MCF 10A (cell line): ENCODE measurements around the gene CAMK2G. TPM values are rescaled to one million over a fixed set of nuclear protein-coding genes. Genes with fewer than 3 reads are reported as not detected.

Experiments used
- BruUV-seq: library from RNA; stranded (reverse); fragments of 400-500 nt; replicated peaks from 2 replicates; lab custom pipeline; 2021; lab: Mats Ljungman, UMichigan
- CTCF ChIA-PET: fragments of 300-600 bp; sonication (Branson Sonifier 250); formaldehyde crosslinking; extraction: SDS; loops from one replicate; lab custom pipeline; 2021; ENCODE audit warnings: antibody characterized with exemption, inconsistent platforms; lab: Yijun Ruan, JAX
- POLR2A ChIA-PET: fragments of 300-600, 350-650 bp; sonication (Branson Sonifier 250); formaldehyde crosslinking; extraction: SDS; loops from one replicate; lab custom pipeline; 2020; ENCODE audit warnings: antibody characterized with exemption, inconsistent platforms; lab: Yijun Ruan, JAX
- DNase-seq: peaks from one replicate; pipeline ENCODE4 v3.0.0-alpha.2; 2018; ENCODE audit not compliant: unreplicated experiment
- H3K27ac Mint-ChIP-seq: one replicate; pipeline ENCODE4 v1.8.0; 2022; ENCODE audit warnings: mild to moderate bottlenecking, low read depth, mixed read lengths; ENCODE audit not compliant: unreplicated experiment
- H3K27me3 Mint-ChIP-seq: one replicate; pipeline ENCODE4 v1.8.0; 2022; ENCODE audit warnings: mixed read lengths; ENCODE audit not compliant: insufficient read depth, unreplicated experiment
- H3K36me3 Mint-ChIP-seq: one replicate; pipeline ENCODE4 v1.8.0; 2022; ENCODE audit warnings: mild to moderate bottlenecking, moderate library complexity, mixed read lengths; ENCODE audit not compliant: insufficient read depth, unreplicated experiment
- H3K4me1 Mint-ChIP-seq: one replicate; pipeline ENCODE4 v1.8.0; 2022; ENCODE audit warnings: mixed read lengths; ENCODE audit not compliant: insufficient read depth, unreplicated experiment
- H3K4me3 Mint-ChIP-seq: one replicate; pipeline ENCODE4 v1.8.0; 2022; ENCODE audit warnings: mild to moderate bottlenecking, moderate library complexity, mixed read lengths; ENCODE audit not compliant: unreplicated experiment
- H3K9me3 Mint-ChIP-seq: one replicate; pipeline ENCODE4 v1.8.0; 2022; ENCODE audit warnings: mixed read lengths; ENCODE audit not compliant: unreplicated experiment
- intact Hi-C: fragments of 100-400 bp; cut with micrococcal nuclease; formaldehyde crosslinking; loops from 2 replicates; pipeline ENCODE4 v1.14.1; 2022
- total RNA-seq: library from RNA; stranded (reverse); gene quantifications from 2 replicates; pipeline ENCODE4 v1.2.3, GENCODE V29; 2022
- TF ChIP-seq, protein P1 (sequence below): fragments of 200-600 bp; IDR thresholded peaks from one replicate; pipeline ENCODE4 v1.8.0; 2022; ENCODE audit warnings: antibody characterized with exemption, mild to moderate bottlenecking; ENCODE audit not compliant: unreplicated experiment

CAMK2G gene
- total RNA-seq, 1 experiment from 2014 or later = 10.9 TPM

DNA sequence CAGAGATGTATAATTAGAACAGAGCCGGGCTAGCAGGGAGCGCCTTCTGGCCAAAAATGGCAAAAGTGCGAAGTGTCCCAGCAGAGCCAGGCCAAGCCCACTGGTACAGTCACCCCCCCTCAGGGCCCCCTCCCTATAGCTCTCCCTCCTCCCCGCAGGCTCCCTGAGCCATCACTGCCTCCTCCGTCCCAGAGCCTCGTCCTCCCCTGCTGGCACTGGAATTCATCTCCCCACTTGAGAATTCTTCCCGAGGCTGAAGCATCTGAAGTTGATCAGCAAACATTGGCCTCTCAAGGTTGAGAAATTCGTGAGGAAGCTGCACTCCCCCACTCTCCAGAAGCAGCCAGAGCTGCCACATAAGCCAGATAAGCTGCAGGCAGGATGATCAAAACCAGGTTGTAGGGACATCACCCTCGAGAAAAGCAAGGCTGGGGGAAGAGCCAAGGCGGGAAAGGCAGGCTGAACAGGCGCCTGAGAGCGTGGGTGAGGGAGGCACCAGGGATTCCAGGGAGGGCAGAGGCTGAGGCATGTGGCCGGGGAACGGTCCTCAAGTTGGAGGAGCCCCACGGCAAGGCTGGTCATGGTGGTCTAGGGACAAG lies 23.4 kb downstream of the CAMK2G start:
- H3K4me1 Mint-ChIP-seq = no peaks in the 10 kb centered on the region
- H3K27me3 Mint-ChIP-seq = no peaks in the 10 kb centered on the region
- BruUV-seq = no TSS peak
- ChIA-PET POLR2A (interaction anchor here (1.5 kb wide), 1 partner anchor 38 kb away, joined by 3 read pairs; no protein-coding TSS in a partner anchor), CTCF (interaction anchor here (0.6 to 9.1 kb wide), 8 partner anchors 10 to 114 kb away, joined by 3 to 98 read pairs (median 28); no protein-coding TSS in a partner anchor)
- no peak overlapping the region for H3K4me3 Mint-ChIP-seq
- no peak for DNase-seq
- intact Hi-C loops = no loop called here
- H3K9me3 Mint-ChIP-seq = no peaks in the 10 kb centered on the region
- H3K27ac Mint-ChIP-seq = no peak overlapping the region
- peaks cover 27% of the 10 kb centered on the region for H3K36me3 Mint-ChIP-seq
- TF ChIP-seq, protein P1, sequence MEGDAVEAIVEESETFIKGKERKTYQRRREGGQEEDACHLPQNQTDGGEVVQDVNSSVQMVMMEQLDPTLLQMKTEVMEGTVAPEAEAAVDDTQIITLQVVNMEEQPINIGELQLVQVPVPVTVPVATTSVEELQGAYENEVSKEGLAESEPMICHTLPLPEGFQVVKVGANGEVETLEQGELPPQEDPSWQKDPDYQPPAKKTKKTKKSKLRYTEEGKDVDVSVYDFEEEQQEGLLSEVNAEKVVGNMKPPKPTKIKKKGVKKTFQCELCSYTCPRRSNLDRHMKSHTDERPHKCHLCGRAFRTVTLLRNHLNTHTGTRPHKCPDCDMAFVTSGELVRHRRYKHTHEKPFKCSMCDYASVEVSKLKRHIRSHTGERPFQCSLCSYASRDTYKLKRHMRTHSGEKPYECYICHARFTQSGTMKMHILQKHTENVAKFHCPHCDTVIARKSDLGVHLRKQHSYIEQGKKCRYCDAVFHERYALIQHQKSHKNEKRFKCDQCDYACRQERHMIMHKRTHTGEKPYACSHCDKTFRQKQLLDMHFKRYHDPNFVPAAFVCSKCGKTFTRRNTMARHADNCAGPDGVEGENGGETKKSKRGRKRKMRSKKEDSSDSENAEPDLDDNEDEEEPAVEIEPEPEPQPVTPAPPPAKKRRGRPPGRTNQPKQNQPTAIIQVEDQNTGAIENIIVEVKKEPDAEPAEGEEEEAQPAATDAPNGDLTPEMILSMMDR = no peak

DNA sequence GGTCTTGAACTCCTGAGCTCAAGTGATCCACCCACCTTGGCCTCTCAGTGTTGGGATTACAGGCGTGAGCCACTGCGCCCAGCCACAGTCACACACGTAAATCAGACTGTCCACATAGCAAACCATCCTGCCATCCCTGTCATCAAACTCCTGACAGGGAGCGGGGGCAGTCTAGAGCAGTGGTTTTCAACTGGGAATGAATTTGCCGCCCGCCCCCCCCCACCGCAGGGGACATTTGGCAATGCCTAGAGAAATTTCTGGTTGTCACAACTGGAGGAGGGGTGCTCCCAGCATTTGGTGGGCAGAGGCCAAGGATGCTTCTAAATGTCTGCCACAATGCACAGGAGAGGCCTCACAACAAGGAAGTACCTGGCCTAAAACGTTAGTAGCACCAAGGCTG lies 24.1 kb downstream of the CAMK2G start:
- ChIA-PET POLR2A (interaction anchor here (1.0 to 1.9 kb wide), 3 partner anchors 38 to 252 kb away, joined by 3 to 11 read pairs (median 3); no protein-coding TSS in a partner anchor), CTCF (interaction anchor here (0.6 to 9.1 kb wide), 27 partner anchors 7 to 1125 kb away, joined by 3 to 98 read pairs (median 5); no protein-coding TSS in a partner anchor)
- Mint-ChIP-seq H3K4me3 (no peak overlapping the region), H3K27ac (no peak overlapping the region), H3K9me3 (no peaks in the 10 kb centered on the region), H3K27me3 (no peaks in the 10 kb centered on the region), H3K36me3 (peaks cover 29% of the 10 kb centered on the region), H3K4me1 (no peaks in the 10 kb centered on the region)
- TF ChIP-seq, protein P1 = no peak
- no TSS peak for BruUV-seq
- no peak for DNase-seq
- intact Hi-C loops = no loop called here

DNA sequence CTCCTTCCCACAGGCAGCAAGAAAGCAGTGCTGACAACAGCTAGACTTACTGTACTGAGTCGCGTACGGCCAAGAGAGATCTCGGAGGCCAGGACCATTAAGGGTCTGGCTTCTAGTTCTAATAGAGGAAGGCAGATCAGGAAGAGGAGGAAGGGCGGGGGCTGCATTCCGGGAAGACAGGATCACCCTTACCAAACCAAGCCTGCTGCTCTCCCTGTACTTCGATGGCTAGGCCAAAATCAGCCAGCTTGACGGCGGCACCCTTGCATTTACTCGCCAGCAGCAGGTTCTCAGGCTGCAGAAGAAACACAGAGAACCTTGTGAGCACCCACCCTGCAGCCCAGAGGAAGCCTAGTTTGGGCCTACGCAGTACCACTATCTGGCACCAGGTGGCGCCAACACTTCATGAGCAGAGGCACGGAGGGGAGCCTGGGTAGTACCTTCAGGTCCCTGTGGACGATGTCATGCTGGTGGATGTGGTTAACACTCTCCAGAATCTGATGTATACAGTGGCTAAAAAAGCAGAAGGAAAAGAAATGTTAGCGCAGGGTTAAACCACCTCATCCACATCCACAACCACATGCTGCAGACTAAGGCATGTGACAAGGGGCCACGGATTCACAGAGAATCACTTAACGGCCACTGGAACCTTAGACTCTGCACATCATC lies 25.4 kb downstream of the CAMK2G start:
- Mint-ChIP-seq H3K9me3 (no peaks in the 10 kb centered on the region), H3K36me3 (peaks cover 35% of the 10 kb centered on the region), H3K4me3 (no peak overlapping the region), H3K27ac (no peak overlapping the region), H3K4me1 (no peaks in the 10 kb centered on the region), H3K27me3 (no peaks in the 10 kb centered on the region)
- intact Hi-C loops = loop anchor here (1.0 kb wide), 2 partner anchors 30 to 91 kb away; no protein-coding TSS in a partner anchor
- TF ChIP-seq, protein P1 = peak; percentile 98
- peak; percentile 79 for DNase-seq
- CTCF ChIA-PET = interaction anchor here (0.6 to 9.1 kb wide), 35 partner anchors 8 to 1308 kb away, joined by 3 to 98 read pairs (median 5); partner anchors contain the start of gene CAMK2G
- POLR2A ChIA-PET = interaction anchor here (0.6 to 1.9 kb wide), 4 partner anchors 29 to 101 kb away, joined by 3 to 11 read pairs (median 4); no protein-coding TSS in a partner anchor
- no TSS peak for BruUV-seq

DNA sequence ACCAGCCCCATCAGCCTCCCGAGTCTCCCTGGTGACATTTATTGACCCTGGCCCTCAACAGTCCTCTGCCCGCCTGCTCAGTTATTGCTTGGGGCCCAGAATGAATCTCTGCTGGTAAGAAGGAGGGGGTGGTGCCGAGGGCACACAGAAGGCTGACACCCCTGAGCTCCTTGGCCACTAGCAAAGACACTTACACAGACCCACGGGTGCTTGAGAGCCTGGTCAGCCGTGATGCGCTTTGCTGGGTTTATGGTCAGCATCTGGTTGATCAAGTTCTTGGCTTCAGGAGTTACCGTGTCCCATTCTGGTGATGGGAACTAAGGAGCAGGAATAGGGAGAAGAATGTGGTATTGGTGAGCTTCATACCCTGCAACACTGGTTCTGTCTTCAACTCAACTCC lies 27.3 kb downstream of the CAMK2G start:
- no TSS peak for BruUV-seq
- peaks cover 5% of the 10 kb centered on the region for H3K4me1 Mint-ChIP-seq
- H3K4me3 Mint-ChIP-seq = no peak overlapping the region
- TF ChIP-seq, protein P1 = no peak
- no peak overlapping the region for H3K27ac Mint-ChIP-seq
- no peaks in the 10 kb centered on the region for H3K27me3 Mint-ChIP-seq
- no peaks in the 10 kb centered on the region for H3K9me3 Mint-ChIP-seq
- CTCF ChIA-PET = interaction anchor here (0.9 to 9.1 kb wide), 9 partner anchors 10 to 256 kb away, joined by 3 to 98 read pairs (median 6); no protein-coding TSS in a partner anchor
- POLR2A ChIA-PET = no interaction called here
- peaks cover 41% of the 10 kb centered on the region for H3K36me3 Mint-ChIP-seq
- intact Hi-C loops = no loop called here
- no peak for DNase-seq
